ENCODE results near the gene GAS6.

Gene GAS6

GRCh38 chr13:113840541-113841352 lies 23.1 kb downstream of the GAS6 start:
- no peak for TF ChIP-seq CTCF (IDR thresholded peaks at IDR 0.05; ENCODE audit: control extremely low read depth, extremely low read depth, low read depth, missing control alignments)
- POLR2A ChIA-PET = no interaction called here
- CTCF ChIA-PET = interaction anchor here (2.0 kb wide), 1 partner anchor 9 kb away, joined by 6 read pairs; no protein-coding TSS in a partner anchor
- DNase-seq (ENCODE audit: extremely low spot score) = no peak

GRCh38 chr13:113839536-113840204 lies 24.2 kb downstream of the GAS6 start:
- CTCF ChIA-PET = interaction anchor here (2.0 kb wide), 1 partner anchor 10 kb away, joined by 6 read pairs; no protein-coding TSS in a partner anchor
- no peak for TF ChIP-seq CTCF (IDR thresholded peaks at IDR 0.05; ENCODE audit: control extremely low read depth, extremely low read depth, low read depth, missing control alignments)
- POLR2A ChIA-PET = no interaction called here
- no peak for DNase-seq (ENCODE audit: extremely low spot score)

- no peak for DNase-seq (ENCODE audit: extremely low spot score)
- TF ChIP-seq CTCF (IDR thresholded peaks at IDR 0.05; ENCODE audit: control extremely low read depth, extremely low read depth, low read depth, missing control alignments) = no peak
- POLR2A ChIA-PET = no interaction called here
- CTCF ChIA-PET = interaction anchor here (2.0 kb wide), 1 partner anchor 11 kb away, joined by 6 read pairs; no protein-coding TSS in a partner anchor
These were observed 25.1 kb downstream of the GAS6 start for GRCh38 chr13:113838711-113839201.

- POLR2A ChIA-PET = interaction anchor here (0.6 kb wide), 1 partner anchor 309 kb away, joined by 3 read pairs; no protein-coding TSS in a partner anchor
- no peak for DNase-seq (ENCODE audit: extremely low spot score)
- TF ChIP-seq CTCF (IDR thresholded peaks at IDR 0.05; ENCODE audit: control extremely low read depth, extremely low read depth, low read depth, missing control alignments) = no peak
- CTCF ChIA-PET = interaction anchor here (1.4 kb wide), 1 partner anchor 61 kb away, joined by 3 read pairs; no protein-coding TSS in a partner anchor
These were observed 26.1 kb downstream of the GAS6 start for GRCh38 chr13:113837560-113838355.

- DNase-seq (ENCODE audit: extremely low spot score) = no peak
- ChIA-PET CTCF (interaction anchor here (1.4 kb wide), 1 partner anchor 60 kb away, joined by 3 read pairs; no protein-coding TSS in a partner anchor), POLR2A (no interaction called here)
- no peak for TF ChIP-seq CTCF (IDR thresholded peaks at IDR 0.05; ENCODE audit: control extremely low read depth, extremely low read depth, low read depth, missing control alignments)
These were observed 26.9 kb downstream of the GAS6 start for GRCh38 chr13:113836768-113837559.
